Fibroblast of skin of scalp (primary cell): Measurements from ENCODE around the gene MOCOS.

ENCODE experiments used
- DNase-seq: peaks from one replicate; pipeline ENCODE4 v3.0.0-alpha.2; 2013

The MOCOS gene

GRCh38 chr18:36273347-36273746, 86.0 kb downstream of the MOCOS start:
- no peak for DNase-seq

- DNase-seq: no peak
Measured at GRCh38 chr18:36274083-36274715, 86.9 kb downstream of the MOCOS start.

- DNase-seq: no peak
Measured at GRCh38 chr18:36275561-36275960, 88.3 kb downstream of the MOCOS start.

GRCh38 chr18:36279001-36279400, 91.7 kb downstream of the MOCOS start:
- DNase-seq: no peak

GRCh38 chr18:36281936-36282335, 94.6 kb downstream of the MOCOS start:
- DNase-seq: no peak

DNA sequence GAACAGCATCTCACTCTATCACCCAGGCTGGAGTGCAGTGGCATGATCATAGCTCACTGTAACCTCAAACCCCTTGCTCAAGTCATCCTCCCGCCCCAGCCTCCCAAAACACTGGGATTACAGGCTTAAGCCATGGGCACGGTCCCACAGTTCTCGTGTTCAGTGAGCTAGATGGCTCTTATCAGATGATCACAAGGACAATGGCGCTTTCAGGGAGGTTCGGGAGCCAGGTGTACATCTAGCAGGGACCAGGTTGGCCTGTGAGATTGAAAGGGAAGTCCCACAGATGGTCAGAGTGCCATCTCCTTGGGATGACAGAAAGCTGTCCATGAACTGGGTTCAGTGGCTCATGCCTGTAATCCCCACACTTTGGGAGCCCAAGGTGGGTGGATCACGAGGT, 96.2 kb downstream of the MOCOS start:
- DNase-seq: no peak

DNA sequence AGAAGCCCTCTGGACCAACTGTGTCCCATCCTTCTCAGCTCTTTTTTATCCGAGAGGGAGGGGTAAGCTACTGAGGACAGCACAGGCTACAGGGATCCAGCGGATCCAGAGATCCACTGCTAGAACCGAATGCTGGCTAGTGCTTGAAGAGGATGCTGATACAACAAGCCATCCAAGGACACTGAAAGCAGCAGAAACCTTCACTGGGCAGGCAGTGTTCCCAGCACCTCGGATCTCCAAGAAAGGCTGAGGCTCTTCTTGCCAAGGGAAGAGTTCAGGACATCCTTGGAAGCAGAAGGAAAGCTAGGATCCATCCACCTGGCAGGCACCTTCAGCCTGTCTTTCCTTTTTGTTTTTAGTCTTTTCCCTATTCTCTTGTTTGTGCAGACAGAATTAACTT, 97.0 kb downstream of the MOCOS start:
- DNase-seq: no peak

- DNase-seq: peak; percentile 68
Measured at GRCh38 chr18:36284671-36285295, 97.5 kb downstream of the MOCOS start.

DNA sequence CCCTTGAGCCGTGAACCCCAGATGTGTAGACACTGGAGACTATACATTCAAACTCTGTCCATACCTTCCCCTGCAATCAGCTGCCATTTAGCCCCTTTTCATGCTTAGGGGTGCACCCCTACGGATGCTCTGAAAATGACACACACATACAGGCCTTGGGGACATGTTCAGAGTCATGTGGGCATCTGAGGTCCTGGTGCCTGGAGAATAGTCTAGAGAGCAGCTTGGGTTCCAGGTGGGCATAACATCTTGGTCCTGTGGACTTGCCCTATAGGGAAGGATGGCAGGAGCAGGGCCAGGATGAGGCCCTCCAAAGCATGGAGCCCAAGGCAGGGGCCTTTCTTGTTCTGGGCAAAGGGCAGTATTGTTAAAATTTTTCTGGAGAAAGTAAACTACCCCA, 100.4 kb downstream of the MOCOS start:
- no peak for DNase-seq

- no peak for DNase-seq
Measured at GRCh38 chr18:36288689-36289088, 101.4 kb downstream of the MOCOS start.

- peak; percentile 56 for DNase-seq
Measured at GRCh38 chr18:36294031-36294430, 106.7 kb downstream of the MOCOS start.

DNA sequence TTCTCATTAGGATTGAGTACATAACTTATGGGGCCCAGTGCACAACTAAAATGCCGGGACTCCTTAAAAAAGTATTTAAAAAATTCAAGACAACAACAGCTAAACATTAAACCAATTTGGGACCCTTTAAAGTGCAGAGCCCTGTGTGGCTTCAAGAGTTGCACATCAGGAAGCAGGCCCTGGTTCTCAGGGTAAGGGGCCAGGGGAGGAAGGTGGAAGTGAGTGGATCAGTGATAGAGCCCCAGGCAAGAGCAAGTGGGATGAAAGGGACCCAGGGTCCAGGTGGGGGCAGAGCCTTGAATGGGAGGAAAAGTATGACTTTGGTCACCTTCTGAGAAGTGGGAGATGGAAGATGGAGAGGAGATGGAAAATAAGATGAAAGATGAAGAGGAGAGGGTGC, 107.9 kb downstream of the MOCOS start:
- no peak for DNase-seq

DNA sequence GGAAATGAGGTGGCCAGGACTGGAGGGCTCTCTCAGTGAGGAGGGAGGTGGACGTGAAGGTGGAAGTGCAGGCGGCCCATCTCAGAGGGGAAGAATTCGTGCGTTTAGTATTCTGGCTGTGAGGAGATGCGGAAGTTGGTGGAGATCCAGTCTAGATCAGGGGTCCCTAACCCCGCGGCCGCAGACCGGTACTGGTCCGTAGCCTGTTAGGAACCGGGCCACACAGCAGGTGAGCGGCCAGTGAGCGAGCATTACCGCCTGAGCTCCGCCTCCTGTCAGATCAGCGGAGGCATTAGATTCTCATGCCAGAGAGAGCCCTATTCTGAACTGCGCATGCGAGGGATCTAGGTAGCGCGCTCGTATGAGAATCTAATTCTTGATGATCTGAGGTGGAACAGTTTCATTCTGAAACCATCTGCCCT, 108.6 kb downstream of the MOCOS start:
- no peak for DNase-seq

DNA sequence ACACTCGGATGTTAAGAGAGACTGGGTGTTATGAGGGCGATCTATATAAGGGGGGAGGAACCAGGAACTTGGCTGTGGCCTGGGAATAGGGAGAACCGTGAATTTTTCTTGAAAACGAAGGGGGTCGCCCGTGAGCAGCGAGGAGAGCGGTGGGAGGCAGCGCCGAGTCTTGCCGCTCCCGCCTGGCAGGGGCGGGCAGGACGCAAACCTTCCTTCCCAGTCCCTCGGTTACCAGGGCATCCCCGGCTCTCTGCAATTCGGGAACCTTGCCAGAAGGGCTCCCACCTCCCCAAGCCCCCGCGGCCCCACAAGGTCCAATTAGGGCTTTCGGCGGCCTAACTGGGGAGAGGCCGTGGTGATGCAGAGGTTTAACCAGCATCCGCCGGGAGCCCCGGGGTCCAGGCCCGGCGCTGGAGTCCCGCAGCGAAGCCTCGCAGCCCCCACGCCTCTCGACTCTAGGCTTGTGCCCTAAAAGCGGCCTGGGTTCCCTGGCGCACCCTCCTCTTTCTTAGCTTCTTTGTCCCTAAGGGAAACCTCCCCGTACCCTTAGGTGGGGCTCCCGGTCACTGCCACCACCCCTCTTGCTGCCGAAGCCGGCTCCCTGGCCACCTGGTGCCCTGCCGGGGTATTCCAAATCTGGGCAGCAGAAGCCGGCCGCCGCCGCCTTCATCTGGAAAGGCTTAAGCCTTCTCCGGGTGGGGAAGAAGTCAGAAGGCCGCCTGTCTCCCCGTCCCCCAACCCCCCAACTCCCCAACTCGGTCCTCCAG, 109.5 kb downstream of the MOCOS start:
- peak; percentile 82 for DNase-seq

GRCh38 chr18:36297417-36298125, 110.3 kb downstream of the MOCOS start, which contains the start of gene FHOD3:
Gene FHOD3, plus strand, starts transcription at chr18:36297713. Its CDS starts 123 bp downstream, at chr18:36297836.
- DNase-seq: peak; percentile 72

GRCh38 chr18:36298126-36298741, 110.9 kb downstream of the MOCOS start:
- no peak for DNase-seq

GRCh38 chr18:36299015-36299414, 111.7 kb downstream of the MOCOS start:
- DNase-seq: no peak

DNA sequence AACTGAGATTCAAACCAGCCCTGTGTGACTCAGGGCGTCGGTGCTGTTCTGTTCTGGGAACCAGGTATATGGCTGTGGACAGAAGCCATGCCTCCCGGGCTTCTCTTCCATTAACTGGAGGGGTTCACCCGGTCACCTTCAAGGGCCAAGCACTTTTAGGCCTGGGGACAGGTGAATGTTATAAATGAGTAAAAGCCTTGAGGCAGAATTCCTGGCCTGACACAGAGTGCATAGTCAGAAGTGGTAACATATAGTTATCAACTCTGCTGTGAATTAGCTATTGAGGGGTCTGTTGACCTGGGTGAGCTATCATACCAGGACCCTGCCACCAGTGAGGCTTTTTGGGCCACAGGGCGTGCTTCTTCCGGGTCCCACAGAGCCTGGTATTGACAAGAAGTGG, 112.9 kb downstream of the MOCOS start:
- no peak for DNase-seq

DNA sequence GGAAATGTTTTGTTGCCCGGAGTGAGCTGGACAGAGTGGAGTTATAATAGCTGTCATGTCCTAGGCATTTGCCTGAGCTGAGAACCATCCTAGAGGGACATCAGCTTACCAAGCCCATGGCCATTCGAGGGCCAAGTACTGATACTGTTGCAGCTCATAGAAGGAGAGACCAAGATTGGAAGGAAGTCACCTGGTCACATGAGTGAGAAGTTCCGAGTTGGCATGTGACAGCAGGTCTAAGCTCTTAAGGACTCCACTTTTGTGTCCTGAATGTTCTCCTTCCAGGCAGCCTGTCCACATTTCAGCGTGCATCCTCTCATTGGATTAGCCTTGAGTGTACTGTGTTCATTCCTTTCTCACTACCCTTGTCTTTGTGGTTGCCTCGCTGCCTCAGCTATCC, 114.6 kb downstream of the MOCOS start:
- DNase-seq: no peak

- DNase-seq: no peak
Measured at GRCh38 chr18:36302676-36303075, 115.4 kb downstream of the MOCOS start.

DNA sequence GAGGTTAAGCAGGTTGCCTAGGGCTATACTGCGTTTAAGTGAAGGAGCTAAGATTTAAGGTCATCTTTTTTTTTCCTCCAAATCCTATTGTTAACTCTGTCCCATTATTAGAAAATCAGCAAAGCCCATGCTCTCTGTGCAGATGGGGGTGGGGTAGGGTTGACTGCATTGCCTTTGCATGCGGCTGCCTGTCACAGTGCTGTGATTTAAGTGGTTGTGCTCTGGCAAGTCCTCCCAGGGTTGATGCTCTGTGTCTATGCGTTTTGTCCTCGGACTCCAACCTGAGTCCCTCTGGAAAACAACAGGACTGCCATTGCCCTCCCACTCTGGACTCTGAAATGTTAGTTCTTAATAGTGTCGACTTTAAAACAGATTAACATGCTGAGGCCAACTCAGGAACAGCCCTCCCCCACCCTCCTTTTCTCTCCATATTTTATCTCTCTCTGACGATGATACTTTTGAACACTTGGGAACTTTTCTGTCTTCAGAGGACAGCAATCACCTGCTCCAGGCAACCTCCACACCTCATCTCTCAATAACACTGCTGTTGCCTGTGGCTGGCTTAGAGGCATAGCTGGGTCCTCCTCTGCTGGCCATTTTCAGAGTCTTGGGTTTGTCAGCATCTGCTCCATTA, 116.0 kb downstream of the MOCOS start:
- no peak for DNase-seq

GRCh38 chr18:36304723-36305122, 117.4 kb downstream of the MOCOS start:
- no peak for DNase-seq
